Stimulated activated CD8-positive, alpha-beta memory T cell treated with anti-CD3 and anti-CD28 coated beads, Interleukin-15, amount 100 ng/mL, for 24 hours (primary cell): Measurements from ENCODE around the gene TTC5.
"Not testable (repeated sequence)": the region's sequence is repeated elsewhere in the genome, so short reads cannot be mapped to it uniquely, and the experiment has no call there.

Source experiments
- DNase-seq: peaks from one replicate; pipeline ENCODE4 v3.0.0-alpha.2; 2020; ENCODE audit warnings: low read depth

Gene TTC5

GRCh38 chr14:20302042-20302755 lies 3.6 kb downstream of the TTC5 start:
- DNase-seq, result no peak

DNA sequence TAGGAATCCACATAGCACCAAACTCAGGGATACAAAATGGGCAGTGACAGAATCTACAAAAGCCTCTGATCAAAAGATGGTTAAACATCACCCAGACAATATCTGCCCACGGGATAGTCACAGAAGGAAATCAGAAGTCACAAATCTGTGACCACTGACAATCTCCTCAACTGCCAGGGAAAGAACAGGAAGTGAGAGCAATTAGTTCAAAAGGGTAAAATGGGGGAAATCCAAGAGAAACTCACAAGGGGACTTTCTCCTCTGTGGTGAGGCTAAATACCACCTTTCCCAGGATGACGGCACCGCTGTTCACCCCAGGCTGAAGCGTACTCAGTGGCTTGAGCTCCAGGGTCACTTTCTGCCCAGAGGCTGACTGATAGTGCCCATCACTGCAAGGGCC lies 10.7 kb downstream of the TTC5 start:
- DNase-seq, result no peak

- DNase-seq, result no peak
Measured at GRCh38 chr14:20294636-20295035, 11.1 kb downstream of the TTC5 start.

GRCh38 chr14:20281998-20282397 lies 23.8 kb downstream of the TTC5 start:
- DNase-seq, result not testable (repeated sequence)

DNA sequence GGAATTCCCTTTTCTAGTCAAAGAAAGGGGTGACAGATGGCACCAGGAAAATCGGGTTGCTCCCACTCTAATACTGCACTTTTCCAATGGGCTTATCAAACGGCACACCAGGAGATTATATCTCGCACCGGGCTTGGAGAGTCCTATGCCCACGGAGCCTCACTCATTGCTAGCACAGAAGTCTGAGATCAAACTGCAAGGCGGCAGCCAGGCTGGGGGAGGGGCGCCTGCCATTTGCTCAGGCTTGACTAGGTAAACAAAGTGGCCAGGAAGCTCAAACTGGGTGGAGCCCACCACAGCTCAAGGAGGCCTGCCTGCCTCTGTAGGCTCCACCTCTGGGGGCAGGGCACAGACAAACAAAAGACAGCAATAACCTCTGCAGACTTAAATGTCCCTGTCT lies 25.5 kb downstream of the TTC5 start:
- not testable (repeated sequence) for DNase-seq

DNA sequence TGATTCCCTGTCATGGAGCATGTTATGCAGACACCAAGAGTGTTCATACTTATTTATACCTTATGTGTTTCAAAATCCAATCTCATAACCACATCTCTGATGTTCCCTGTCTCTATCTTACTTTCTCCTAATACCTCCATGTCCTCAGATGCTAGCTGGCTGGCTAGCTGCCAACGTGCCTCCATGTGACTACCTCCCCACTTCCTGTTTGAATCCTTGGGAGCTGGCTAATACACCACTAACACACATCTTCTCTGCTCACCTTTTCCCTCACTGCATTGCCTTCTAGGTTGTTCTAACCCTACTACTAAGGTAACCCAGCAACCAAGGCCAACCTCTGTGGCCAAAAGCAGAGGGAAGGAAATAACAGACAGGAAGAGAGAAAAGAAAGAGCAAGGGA lies 27.3 kb downstream of the TTC5 start:
- no peak for DNase-seq

DNA sequence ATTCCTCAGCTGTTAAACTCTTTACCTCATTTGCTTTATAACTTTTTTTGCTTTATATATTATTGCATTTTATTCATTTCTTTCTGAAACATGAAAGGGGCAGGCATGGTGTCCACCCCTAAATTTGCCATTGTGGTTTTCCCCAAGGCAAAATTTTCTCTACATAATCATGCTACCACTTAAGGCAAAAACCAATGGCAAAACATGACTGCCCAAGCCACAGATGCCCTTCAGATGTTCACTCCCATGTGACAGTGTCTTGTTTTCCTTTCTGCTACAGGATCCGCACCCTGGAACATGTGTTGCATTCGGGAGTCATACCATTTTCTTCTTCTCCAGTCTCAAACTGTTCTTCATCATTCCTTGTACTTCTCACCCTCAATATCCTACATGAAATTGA lies 28.3 kb downstream of the TTC5 start:
- DNase-seq, result no peak

DNA sequence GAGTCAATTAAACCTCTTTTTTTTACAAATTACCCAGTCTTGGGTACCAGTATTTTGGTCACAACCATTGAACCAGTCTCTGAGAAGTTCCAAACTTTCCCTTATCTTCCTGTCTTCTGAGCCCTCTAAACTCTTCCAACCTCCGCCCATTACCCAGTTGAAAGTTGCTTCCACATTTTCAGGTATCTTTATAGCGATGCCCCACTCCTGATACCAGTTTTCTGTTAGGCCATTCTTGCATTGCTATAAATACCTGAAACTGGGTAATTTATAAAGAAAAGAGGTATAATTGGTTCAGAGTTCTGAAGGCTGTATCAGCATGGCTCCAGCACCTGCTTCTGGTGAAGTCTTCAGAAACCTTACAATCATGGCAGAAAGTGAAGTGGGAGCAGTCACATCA lies 31.7 kb downstream of the TTC5 start:
- DNase-seq, result no peak

- DNase-seq, result not testable (repeated sequence)
Measured at GRCh38 chr14:20264361-20264760, 41.4 kb downstream of the TTC5 start.

GRCh38 chr14:20262642-20263128 lies 43.1 kb downstream of the TTC5 start:
- no peak for DNase-seq

DNA sequence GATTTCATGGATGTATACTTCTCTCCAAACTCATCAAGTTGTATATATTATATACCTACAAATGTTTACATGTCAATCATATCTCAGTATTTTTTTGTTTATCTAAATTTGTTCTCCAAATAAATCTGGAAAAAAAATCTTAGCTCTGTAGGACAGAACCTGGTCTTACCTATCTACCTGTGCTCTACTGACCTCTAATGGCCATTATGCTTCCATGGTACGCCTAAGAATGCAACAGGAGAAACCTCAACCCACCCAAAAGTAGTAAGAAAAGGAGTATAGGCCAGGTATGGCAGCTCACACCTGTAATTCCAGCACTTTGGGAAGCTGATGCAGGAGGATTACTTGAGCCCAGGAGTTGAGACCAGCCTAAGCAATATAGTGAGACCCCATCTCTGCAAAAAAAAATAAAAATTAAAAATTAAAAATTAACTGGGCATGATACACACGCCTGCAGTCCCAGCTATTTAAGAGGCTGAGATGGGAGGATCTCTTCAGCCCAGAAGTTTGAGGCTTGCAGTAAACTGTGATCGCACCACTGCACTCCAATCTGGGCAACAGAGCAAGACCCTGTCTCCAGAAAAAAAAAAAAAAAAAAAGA lies 58.0 kb downstream of the TTC5 start:
- no peak for DNase-seq
